ENCODE measurements around the gene ZSWIM7. TPM values are rescaled to one million over a fixed set of nuclear protein-coding genes. Genes with fewer than 3 reads are reported as not detected.

ZSWIM7 gene
- total RNA-seq (2014; rRNA removed; shearing (Covaris generic)) (12.4 and 13.5 TPM in 2 replicates), polyA plus RNA-seq (2016; fragmentation: Nextera tagmentation; extraction: Ambion mirVana) (25.8 and 29.1 TPM in 2 replicates)

- Histone ChIP-seq H3F3A (ENCODE audit: insufficient read depth) (peaks cover 9% of the 10 kb centered on the region; the same call in 1 of the 2 replicates), H3K9me2 (ENCODE audit: insufficient read depth) (no peaks in the 10 kb centered on the region), H3K27ac (peak within 1 kb of the TSS; percentile 92), H3K4me3 (peak within 1 kb of the TSS; percentile 84), H3K27me3 (replicated peaks; ENCODE audit: insufficient read depth) (no peaks in the 10 kb centered on the region), H3K4me1 (ENCODE audit: insufficient read depth) (peaks cover 9% of the 10 kb centered on the region; the same call in 1 of the 2 replicates), H3K36me3 (ENCODE audit: low read depth) (peaks cover 29% of the 10 kb centered on the region), H4K20me1 (ENCODE audit: insufficient read depth) (no peaks in the 10 kb centered on the region; the same call in 1 of the 2 replicates), H2AFZ (peak within 1 kb of the TSS; percentile 90), H3K9ac (peak within 1 kb of the TSS; percentile 91), H3K79me2 (ENCODE audit: insufficient read depth) (peaks cover 39% of the 10 kb centered on the region), H3K9me3 (ENCODE audit: low read depth) (no peaks in the 10 kb centered on the region), H3K4me2 (ENCODE audit: unreplicated experiment) (peak within 1 kb of the TSS; percentile 95)
- peak; percentile 96 for DNase-seq
- WGBS, 2 experiments (ENCODE audit: low coverage in 1 of 2, low lambda C conversion rate in 2 of 2, missing lambda C conversion rate in 2 of 2): 1 to 2% methylated on average over 78 to 80 of the region's 91 CpGs
- in situ Hi-C loops (cut with MboI): loop anchor here (25.0 kb wide), 1 partner anchor 162 kb away; no protein-coding TSS in a partner anchor
- TF ChIP-seq EZH2 (IDR thresholded peaks at IDR 0.05; ENCODE audit: insufficient read depth, poor library complexity, severe bottlenecking) (no peak), EZH2phosphoT487 (IDR thresholded peaks at IDR 0.05; ENCODE audit: insufficient read depth, low read depth) (no peak)
Measured at GRCh38 chr17:15999141-15999973, at the start of gene ZSWIM7, which contains the start of gene TTC19. TSS of gene ZSWIM7 (minus strand) at chr17:15999704. CDS start at chr17:15999594, 110 bp downstream. TSS of gene TTC19 (plus strand) at chr17:15999824. CDS start at chr17:15999849, 25 bp downstream.

DNA sequence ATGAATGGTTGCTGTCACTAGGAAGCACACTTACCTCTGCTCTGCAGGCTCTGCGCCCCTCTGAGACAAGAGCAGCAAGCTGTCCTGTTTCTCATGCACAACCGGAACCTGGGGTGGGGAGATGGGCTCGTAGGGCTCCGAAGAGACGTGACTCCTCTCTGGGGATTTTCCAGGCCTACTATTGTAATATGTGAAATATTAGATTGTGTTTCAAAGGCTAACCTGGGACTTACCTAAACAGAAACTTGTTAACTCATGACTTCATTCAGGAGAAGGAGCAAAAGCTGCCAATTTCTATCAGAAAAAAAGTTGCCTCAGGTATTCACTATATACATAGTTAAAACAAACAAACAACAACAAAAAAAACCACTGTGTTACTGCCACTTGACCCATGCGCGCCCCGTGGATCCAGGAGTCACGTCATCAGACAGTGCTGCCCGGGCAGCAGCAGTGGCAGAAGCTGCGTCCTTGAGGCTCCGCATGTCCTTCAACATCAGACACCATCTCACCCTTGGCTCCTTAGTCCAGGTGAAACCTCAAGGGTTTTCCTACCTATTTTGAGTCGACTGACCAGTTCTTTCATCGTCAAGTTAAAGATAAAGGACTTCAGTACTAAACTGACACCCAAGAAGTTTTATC is 49.4 kb upstream of the ZSWIM7 start:
- Histone ChIP-seq H3K9me2 (ENCODE audit: insufficient read depth) (no peaks in the 10 kb centered on the region), H4K20me1 (ENCODE audit: insufficient read depth) (no peaks in the 10 kb centered on the region), H3K4me1 (ENCODE audit: insufficient read depth) (no peaks in the 10 kb centered on the region), H3K27me3 (replicated peaks; ENCODE audit: insufficient read depth) (no peaks in the 10 kb centered on the region), H2AFZ (no peak overlapping the region), H3K79me2 (ENCODE audit: insufficient read depth) (peaks cover 71% of the 10 kb centered on the region), H3K9ac (no peak overlapping the region), H3K4me3 (no peak overlapping the region), H3K36me3 (ENCODE audit: low read depth) (peaks cover 37% of the 10 kb centered on the region), H3K9me3 (ENCODE audit: low read depth) (no peaks in the 10 kb centered on the region), H3K27ac (no peak overlapping the region), H3F3A (ENCODE audit: insufficient read depth) (peaks cover 7% of the 10 kb centered on the region; the same call in 1 of the 2 replicates), H3K4me2 (ENCODE audit: unreplicated experiment) (no peak overlapping the region)
- DNase-seq: no peak
- in situ Hi-C loops (cut with MboI): no loop called here
- TF ChIP-seq EZH2phosphoT487 (IDR thresholded peaks at IDR 0.05; ENCODE audit: insufficient read depth, low read depth): no peak
- TF ChIP-seq EZH2 (IDR thresholded peaks at IDR 0.05; ENCODE audit: insufficient read depth, poor library complexity, severe bottlenecking): no peak
- WGBS, 2 experiments (ENCODE audit: low coverage in 1 of 2, low lambda C conversion rate in 2 of 2, missing lambda C conversion rate in 2 of 2): 87% methylated on average over 14 of the region's 14 CpGs

DNA sequence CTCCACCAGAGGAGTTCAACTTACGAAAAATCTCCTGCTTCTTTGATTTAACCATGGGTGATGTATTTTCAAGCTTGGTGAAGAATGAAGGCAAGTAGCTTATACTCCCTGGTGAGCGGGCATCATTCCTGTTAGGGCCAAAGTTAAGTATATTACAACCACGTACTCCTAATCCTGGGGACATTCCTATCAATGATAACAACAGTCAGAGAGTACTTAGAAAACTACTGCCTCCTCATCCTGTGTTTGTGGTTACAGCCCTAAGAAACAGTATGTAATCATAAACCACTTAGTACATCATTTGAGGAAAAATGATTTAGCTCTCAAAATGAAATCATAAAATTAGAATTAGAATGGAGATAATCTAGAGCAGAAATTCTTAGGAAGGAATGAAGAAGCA is 47.5 kb upstream of the ZSWIM7 start:
- WGBS, 2 experiments (ENCODE audit: low coverage in 1 of 2, low lambda C conversion rate in 2 of 2, missing lambda C conversion rate in 2 of 2): 96 to 100% methylated on average over 3 of the region's 3 CpGs
- H3K27me3 ChIP-seq (replicated peaks; ENCODE audit: insufficient read depth): no peaks in the 10 kb centered on the region
- no peak overlapping the region for H3K9ac ChIP-seq
- no peak overlapping the region for H3K27ac ChIP-seq
- no peaks in the 10 kb centered on the region for H3K9me2 ChIP-seq (ENCODE audit: insufficient read depth)
- in situ Hi-C loops (cut with MboI): no loop called here
- H3F3A ChIP-seq (ENCODE audit: insufficient read depth): no peaks in the 10 kb centered on the region
- no peaks in the 10 kb centered on the region for H3K9me3 ChIP-seq (ENCODE audit: low read depth)
- TF ChIP-seq EZH2 (IDR thresholded peaks at IDR 0.05; ENCODE audit: insufficient read depth, poor library complexity, severe bottlenecking) (no peak), EZH2phosphoT487 (IDR thresholded peaks at IDR 0.05; ENCODE audit: insufficient read depth, low read depth) (no peak)
- H3K4me2 ChIP-seq (ENCODE audit: unreplicated experiment): no peak overlapping the region
- no peaks in the 10 kb centered on the region for H4K20me1 ChIP-seq (ENCODE audit: insufficient read depth)
- H2AFZ ChIP-seq: no peak overlapping the region
- peaks cover 45% of the 10 kb centered on the region for H3K36me3 ChIP-seq (ENCODE audit: low read depth)
- H3K4me1 ChIP-seq (ENCODE audit: insufficient read depth): no peaks in the 10 kb centered on the region
- H3K79me2 ChIP-seq (ENCODE audit: insufficient read depth): peaks cover 68% of the 10 kb centered on the region
- H3K4me3 ChIP-seq: no peak overlapping the region
- no peak for DNase-seq

GRCh38 chr17:16044487-16044886 is 45.0 kb upstream of the ZSWIM7 start:
- H3K27me3 ChIP-seq (replicated peaks; ENCODE audit: insufficient read depth): no peaks in the 10 kb centered on the region
- H3K36me3 ChIP-seq (ENCODE audit: low read depth): peaks cover 42% of the 10 kb centered on the region
- H3K9me3 ChIP-seq (ENCODE audit: low read depth): no peaks in the 10 kb centered on the region
- H3K9me2 ChIP-seq (ENCODE audit: insufficient read depth): no peaks in the 10 kb centered on the region
- H3F3A ChIP-seq (ENCODE audit: insufficient read depth): 0 out of 2 replicates have a peak, but pooled peaks cover 14% of the 10 kb centered on the region
- H3K4me3 ChIP-seq: no peak overlapping the region
- no peak overlapping the region for H2AFZ ChIP-seq
- H3K27ac ChIP-seq: no peak overlapping the region
- H3K4me2 ChIP-seq (ENCODE audit: unreplicated experiment): no peak overlapping the region
- no peak for TF ChIP-seq EZH2phosphoT487 (IDR thresholded peaks at IDR 0.05; ENCODE audit: insufficient read depth, low read depth)
- TF ChIP-seq EZH2 (IDR thresholded peaks at IDR 0.05; ENCODE audit: insufficient read depth, poor library complexity, severe bottlenecking): no peak
- peaks cover 44% of the 10 kb centered on the region; the same call in 1 of the 2 replicates for H3K79me2 ChIP-seq (ENCODE audit: insufficient read depth)
- in situ Hi-C loops (cut with MboI): no loop called here
- peaks cover 12% of the 10 kb centered on the region for H3K4me1 ChIP-seq (ENCODE audit: insufficient read depth)
- H4K20me1 ChIP-seq (ENCODE audit: insufficient read depth): no peaks in the 10 kb centered on the region
- DNase-seq: no peak
- no peak overlapping the region for H3K9ac ChIP-seq
- WGBS, 2 experiments (ENCODE audit: low coverage in 1 of 2, low lambda C conversion rate in 2 of 2, missing lambda C conversion rate in 2 of 2): 89 to 92% methylated on average over 10 of the region's 10 CpGs
